ENCODE data around the gene CYP26B1.

CYP26B1 gene

DNA sequence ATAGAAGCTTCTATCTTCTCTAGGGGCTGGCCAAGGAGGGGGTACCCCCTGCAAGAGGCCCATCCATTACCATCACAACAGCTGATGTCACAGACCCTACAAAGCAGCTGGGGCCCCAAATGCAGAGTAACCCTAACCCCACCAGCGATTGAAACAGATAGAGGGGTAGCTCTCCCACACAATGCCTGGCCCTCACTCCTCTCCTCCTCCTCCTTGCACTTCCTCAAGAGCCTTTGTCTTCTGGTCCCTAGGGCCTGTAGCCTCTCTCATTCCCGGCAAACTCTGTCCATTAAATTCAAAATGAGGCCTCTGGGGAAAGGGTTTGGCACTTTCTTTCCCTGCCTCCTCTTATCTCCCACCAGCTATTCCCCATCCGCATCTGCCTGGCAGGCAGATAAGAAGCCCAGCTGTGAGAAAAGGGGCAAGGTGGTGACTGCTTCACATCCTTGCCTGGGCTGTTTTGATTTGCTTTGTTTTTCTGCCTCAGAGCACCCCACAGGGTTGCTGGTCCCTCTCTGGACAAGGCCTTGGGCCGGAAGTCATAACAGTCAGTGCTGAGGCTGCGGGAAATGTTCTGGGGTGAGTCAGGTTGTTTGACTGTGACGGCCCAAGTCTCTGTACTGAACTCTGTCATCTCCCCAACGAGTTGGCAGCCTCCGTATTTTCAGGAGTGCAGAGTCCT lies 26.1 kb upstream of the CYP26B1 start:
- Histone ChIP-seq H3K4me1 (ENCODE audit: insufficient read depth, low read length, severe bottlenecking) (no peaks in the 10 kb centered on the region), H3K27me3 (ENCODE audit: insufficient read depth, low read length) (no peaks in the 10 kb centered on the region), H3K27ac (ENCODE audit: low read depth, low read length, poor library complexity, severe bottlenecking) (no peak overlapping the region), H3K9me3 (ENCODE audit: low read length) (no peaks in the 10 kb centered on the region), H3K79me2 (ENCODE audit: insufficient read depth, low read length) (no peaks in the 10 kb centered on the region), H2AFZ (ENCODE audit: low read length) (no peak overlapping the region), H3K9ac (ENCODE audit: low read length) (no peak overlapping the region), H3K36me3 (ENCODE audit: insufficient read depth, low read length) (no peaks in the 10 kb centered on the region), H3F3A (ENCODE audit: insufficient read depth, low read length) (no peaks in the 10 kb centered on the region), H3K4me3 (ENCODE audit: low read depth, low read length, poor library complexity, severe bottlenecking) (no peak overlapping the region), H4K20me1 (ENCODE audit: insufficient read depth, low read length) (no peaks in the 10 kb centered on the region), H3K4me2 (ENCODE audit: low read length) (no peak overlapping the region), H3K9me2 (ENCODE audit: low read depth, low read length) (no peaks in the 10 kb centered on the region)
- no peak for TF ChIP-seq EZH2 (IDR thresholded peaks at IDR 0.05; ENCODE audit: borderline replicate concordance, low read length)
- TF ChIP-seq, protein P1, sequence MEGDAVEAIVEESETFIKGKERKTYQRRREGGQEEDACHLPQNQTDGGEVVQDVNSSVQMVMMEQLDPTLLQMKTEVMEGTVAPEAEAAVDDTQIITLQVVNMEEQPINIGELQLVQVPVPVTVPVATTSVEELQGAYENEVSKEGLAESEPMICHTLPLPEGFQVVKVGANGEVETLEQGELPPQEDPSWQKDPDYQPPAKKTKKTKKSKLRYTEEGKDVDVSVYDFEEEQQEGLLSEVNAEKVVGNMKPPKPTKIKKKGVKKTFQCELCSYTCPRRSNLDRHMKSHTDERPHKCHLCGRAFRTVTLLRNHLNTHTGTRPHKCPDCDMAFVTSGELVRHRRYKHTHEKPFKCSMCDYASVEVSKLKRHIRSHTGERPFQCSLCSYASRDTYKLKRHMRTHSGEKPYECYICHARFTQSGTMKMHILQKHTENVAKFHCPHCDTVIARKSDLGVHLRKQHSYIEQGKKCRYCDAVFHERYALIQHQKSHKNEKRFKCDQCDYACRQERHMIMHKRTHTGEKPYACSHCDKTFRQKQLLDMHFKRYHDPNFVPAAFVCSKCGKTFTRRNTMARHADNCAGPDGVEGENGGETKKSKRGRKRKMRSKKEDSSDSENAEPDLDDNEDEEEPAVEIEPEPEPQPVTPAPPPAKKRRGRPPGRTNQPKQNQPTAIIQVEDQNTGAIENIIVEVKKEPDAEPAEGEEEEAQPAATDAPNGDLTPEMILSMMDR (IDR thresholded peaks at IDR 0.05; ENCODE audit: low read length), result no peak

DNA sequence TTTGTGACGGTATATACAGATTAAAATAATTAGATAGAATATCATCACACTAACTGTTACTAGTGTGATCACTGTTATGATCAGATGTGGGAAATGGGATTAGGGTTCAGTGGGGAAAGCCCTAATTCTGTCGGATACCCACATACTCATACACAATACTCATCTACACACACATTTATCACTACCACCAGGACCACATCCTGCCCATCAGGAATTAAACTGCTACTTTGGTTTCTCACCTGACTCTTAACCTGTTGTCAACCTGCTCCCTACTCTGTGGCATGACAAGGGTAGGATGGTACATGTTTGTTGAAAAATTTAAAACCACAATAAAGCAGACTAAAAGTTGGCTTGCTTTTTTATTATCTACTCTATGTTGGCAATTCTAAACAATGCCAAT lies 24.8 kb upstream of the CYP26B1 start:
- Histone ChIP-seq H3K4me3 (ENCODE audit: low read depth, low read length, poor library complexity, severe bottlenecking) (no peak overlapping the region), H3K9ac (ENCODE audit: low read length) (no peak overlapping the region), H3K27ac (ENCODE audit: low read depth, low read length, poor library complexity, severe bottlenecking) (no peak overlapping the region), H3K36me3 (ENCODE audit: insufficient read depth, low read length) (no peaks in the 10 kb centered on the region), H3K4me2 (ENCODE audit: low read length) (no peak overlapping the region), H2AFZ (ENCODE audit: low read length) (no peak overlapping the region), H3K4me1 (ENCODE audit: insufficient read depth, low read length, severe bottlenecking) (no peaks in the 10 kb centered on the region), H3K9me3 (ENCODE audit: low read length) (no peaks in the 10 kb centered on the region), H3K9me2 (ENCODE audit: low read depth, low read length) (no peaks in the 10 kb centered on the region), H3K27me3 (ENCODE audit: insufficient read depth, low read length) (no peaks in the 10 kb centered on the region), H3F3A (ENCODE audit: insufficient read depth, low read length) (no peaks in the 10 kb centered on the region), H3K79me2 (ENCODE audit: insufficient read depth, low read length) (no peaks in the 10 kb centered on the region), H4K20me1 (ENCODE audit: insufficient read depth, low read length) (no peaks in the 10 kb centered on the region)
- TF ChIP-seq EZH2 (IDR thresholded peaks at IDR 0.05; ENCODE audit: borderline replicate concordance, low read length), result no peak
- TF ChIP-seq, protein P1 (IDR thresholded peaks at IDR 0.05; ENCODE audit: low read length), result no peak

DNA sequence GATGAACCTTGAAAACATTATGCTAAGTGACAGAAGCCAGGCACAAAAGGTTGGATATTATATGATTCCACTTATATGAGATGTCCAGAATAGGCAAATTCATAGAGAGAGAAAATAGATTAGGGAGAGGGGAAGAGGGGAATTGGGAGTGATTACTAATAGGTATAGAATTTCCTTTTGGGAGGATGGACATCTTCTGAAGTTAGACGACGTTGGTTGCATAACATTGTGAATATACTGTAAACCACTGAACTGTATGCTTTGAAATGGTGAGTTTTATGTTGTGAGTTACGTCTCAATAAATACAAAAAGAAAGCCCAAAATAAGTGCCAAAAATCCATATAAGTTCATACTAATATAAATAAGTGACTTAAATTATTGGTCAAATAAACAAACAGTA lies 18.6 kb upstream of the CYP26B1 start:
- H3K4me3 ChIP-seq (ENCODE audit: low read depth, low read length, poor library complexity, severe bottlenecking), result no peak overlapping the region
- H3K9me2 ChIP-seq (ENCODE audit: low read depth, low read length), result no peaks in the 10 kb centered on the region
- no peaks in the 10 kb centered on the region for H3K36me3 ChIP-seq (ENCODE audit: insufficient read depth, low read length)
- H3K79me2 ChIP-seq (ENCODE audit: insufficient read depth, low read length), result no peaks in the 10 kb centered on the region
- no peaks in the 10 kb centered on the region for H3K4me1 ChIP-seq (ENCODE audit: insufficient read depth, low read length, severe bottlenecking)
- H3K27me3 ChIP-seq (ENCODE audit: insufficient read depth, low read length), result no peaks in the 10 kb centered on the region
- H3K4me2 ChIP-seq (ENCODE audit: low read length), result no peak overlapping the region
- H3K27ac ChIP-seq (ENCODE audit: low read depth, low read length, poor library complexity, severe bottlenecking), result no peak overlapping the region
- H4K20me1 ChIP-seq (ENCODE audit: insufficient read depth, low read length), result no peaks in the 10 kb centered on the region
- H3F3A ChIP-seq (ENCODE audit: insufficient read depth, low read length), result no peaks in the 10 kb centered on the region
- H3K9ac ChIP-seq (ENCODE audit: low read length), result no peak overlapping the region
- no peak overlapping the region for H2AFZ ChIP-seq (ENCODE audit: low read length)
- H3K9me3 ChIP-seq (ENCODE audit: low read length), result no peaks in the 10 kb centered on the region
- no peak for TF ChIP-seq EZH2 (IDR thresholded peaks at IDR 0.05; ENCODE audit: borderline replicate concordance, low read length)
- TF ChIP-seq, protein P1 (IDR thresholded peaks at IDR 0.05; ENCODE audit: low read length), result no peak

Data from OCI-LY1 (cell line).